IMR-90 (cell line): ENCODE data around the gene CYP26A1.

Experiments
- CEBPB ChIP-seq: IDR thresholded peaks from 2 replicates; pipeline ENCODE4 v1.6.1; 2012; ENCODE audit warnings: low read depth, low read length, improper control_type of control experiment
- FOS ChIP-seq: fragments of 150-350 bp; IDR thresholded peaks from 2 replicates; pipeline ENCODE4 v1.6.1; 2016; ENCODE audit warnings: low read depth, low read length
- MAZ ChIP-seq: IDR thresholded peaks from 2 replicates; pipeline ENCODE4 v1.6.1; 2012; ENCODE audit warnings: low read depth, mild to moderate bottlenecking, low read length, improper control_type of control experiment, moderate library complexity, borderline replicate concordance
- MXI1 ChIP-seq: IDR thresholded peaks from 2 replicates; pipeline ENCODE4 v1.6.1; 2012; ENCODE audit warnings: low read depth, mild to moderate bottlenecking, low read length, moderate library complexity, borderline replicate concordance
- NFE2L2 ChIP-seq: fragments of 150-350 bp; IDR thresholded peaks from 2 replicates; pipeline ENCODE4 v1.6.1; 2016; ENCODE audit warnings: low read depth, mild to moderate bottlenecking, low read length
- POLR2A ChIP-seq: IDR thresholded peaks from 2 replicates; pipeline ENCODE4 v1.6.1; 2012; ENCODE audit warnings: mild to moderate bottlenecking, low read depth, low read length
- RAD21 ChIP-seq: IDR thresholded peaks from 2 replicates; pipeline ENCODE4 v1.6.1; 2012; ENCODE audit warnings: low read length, improper control_type of control experiment
- RFX5 ChIP-seq: IDR thresholded peaks from 2 replicates; pipeline ENCODE4 v1.8.0; 2012; ENCODE audit warnings: low read depth, mild to moderate bottlenecking, low read length, moderate library complexity
- SMC3 ChIP-seq: fragments of 150-350 bp; IDR thresholded peaks from 2 replicates; pipeline ENCODE4 v1.6.1; 2016; ENCODE audit warnings: low read depth, mild to moderate bottlenecking, antibody characterized with exemption, low read length, moderate library complexity
- TF ChIP-seq, protein P1 (sequence below): conservative IDR thresholded peaks from 2 replicates; pipeline ENCODE4 v1.5.1; 2012; ENCODE audit warnings: mild to moderate bottlenecking, low read depth, low read length, improper control_type of control experiment
- TF ChIP-seq, protein P2 (sequence below): fragments of 150-350 bp; IDR thresholded peaks from 2 replicates; pipeline ENCODE4 v1.6.1; 2017; ENCODE audit warnings: mild to moderate bottlenecking, antibody characterized with exemption, low read length, low read depth
- TF ChIP-seq, protein P3 (sequence below): fragments of 150-350 bp; IDR thresholded peaks from 2 replicates; pipeline ENCODE4 v1.6.1; 2016; ENCODE audit warnings: low read depth, mild to moderate bottlenecking, low read length, moderate library complexity, borderline replicate concordance

DNA sequence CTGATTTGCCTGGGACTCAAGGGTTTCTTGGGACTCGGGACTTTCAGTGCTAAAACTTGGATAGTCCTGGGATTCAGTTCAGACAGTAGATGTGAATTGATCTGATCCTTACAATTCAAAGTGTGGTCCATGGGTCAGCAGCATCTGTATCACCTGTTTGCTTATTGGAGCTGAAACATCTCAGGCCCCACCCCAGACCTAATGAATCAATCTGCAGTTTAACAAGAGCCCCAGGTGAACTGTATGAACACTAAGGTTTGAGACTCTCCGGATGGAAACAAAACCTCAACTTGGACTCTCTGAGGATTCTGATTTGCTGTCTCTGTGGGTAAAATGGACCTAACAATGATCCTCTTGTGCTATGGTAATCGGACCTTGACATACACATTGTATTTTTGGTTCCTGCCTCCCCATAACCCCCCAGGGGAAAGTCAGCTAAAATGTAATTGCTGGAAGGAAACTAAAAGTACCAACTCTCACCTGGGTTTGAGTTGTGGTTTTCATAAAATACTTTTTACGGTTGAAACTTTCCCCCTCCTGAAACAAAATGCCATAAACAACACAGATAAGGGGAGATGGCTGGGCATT is 11.7 kb downstream of the CYP26A1 start:
- no peak for TF ChIP-seq POLR2A
- TF ChIP-seq, protein P1, sequence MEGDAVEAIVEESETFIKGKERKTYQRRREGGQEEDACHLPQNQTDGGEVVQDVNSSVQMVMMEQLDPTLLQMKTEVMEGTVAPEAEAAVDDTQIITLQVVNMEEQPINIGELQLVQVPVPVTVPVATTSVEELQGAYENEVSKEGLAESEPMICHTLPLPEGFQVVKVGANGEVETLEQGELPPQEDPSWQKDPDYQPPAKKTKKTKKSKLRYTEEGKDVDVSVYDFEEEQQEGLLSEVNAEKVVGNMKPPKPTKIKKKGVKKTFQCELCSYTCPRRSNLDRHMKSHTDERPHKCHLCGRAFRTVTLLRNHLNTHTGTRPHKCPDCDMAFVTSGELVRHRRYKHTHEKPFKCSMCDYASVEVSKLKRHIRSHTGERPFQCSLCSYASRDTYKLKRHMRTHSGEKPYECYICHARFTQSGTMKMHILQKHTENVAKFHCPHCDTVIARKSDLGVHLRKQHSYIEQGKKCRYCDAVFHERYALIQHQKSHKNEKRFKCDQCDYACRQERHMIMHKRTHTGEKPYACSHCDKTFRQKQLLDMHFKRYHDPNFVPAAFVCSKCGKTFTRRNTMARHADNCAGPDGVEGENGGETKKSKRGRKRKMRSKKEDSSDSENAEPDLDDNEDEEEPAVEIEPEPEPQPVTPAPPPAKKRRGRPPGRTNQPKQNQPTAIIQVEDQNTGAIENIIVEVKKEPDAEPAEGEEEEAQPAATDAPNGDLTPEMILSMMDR: no peak
- TF ChIP-seq SMC3: no peak
- TF ChIP-seq, protein P2, sequence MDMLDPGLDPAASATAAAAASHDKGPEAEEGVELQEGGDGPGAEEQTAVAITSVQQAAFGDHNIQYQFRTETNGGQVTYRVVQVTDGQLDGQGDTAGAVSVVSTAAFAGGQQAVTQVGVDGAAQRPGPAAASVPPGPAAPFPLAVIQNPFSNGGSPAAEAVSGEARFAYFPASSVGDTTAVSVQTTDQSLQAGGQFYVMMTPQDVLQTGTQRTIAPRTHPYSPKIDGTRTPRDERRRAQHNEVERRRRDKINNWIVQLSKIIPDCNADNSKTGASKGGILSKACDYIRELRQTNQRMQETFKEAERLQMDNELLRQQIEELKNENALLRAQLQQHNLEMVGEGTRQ: no peak
- TF ChIP-seq MAZ: no peak
- no peak for TF ChIP-seq RFX5
- no peak for TF ChIP-seq MXI1
- no peak for TF ChIP-seq FOS
- TF ChIP-seq RAD21: no peak
- TF ChIP-seq CEBPB: no peak
- TF ChIP-seq, protein P3, sequence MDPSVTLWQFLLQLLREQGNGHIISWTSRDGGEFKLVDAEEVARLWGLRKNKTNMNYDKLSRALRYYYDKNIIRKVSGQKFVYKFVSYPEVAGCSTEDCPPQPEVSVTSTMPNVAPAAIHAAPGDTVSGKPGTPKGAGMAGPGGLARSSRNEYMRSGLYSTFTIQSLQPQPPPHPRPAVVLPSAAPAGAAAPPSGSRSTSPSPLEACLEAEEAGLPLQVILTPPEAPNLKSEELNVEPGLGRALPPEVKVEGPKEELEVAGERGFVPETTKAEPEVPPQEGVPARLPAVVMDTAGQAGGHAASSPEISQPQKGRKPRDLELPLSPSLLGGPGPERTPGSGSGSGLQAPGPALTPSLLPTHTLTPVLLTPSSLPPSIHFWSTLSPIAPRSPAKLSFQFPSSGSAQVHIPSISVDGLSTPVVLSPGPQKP: no peak
- TF ChIP-seq NFE2L2: no peak
